Neuron (in vitro differentiated cells): ENCODE data around the gene TNFRSF9.

ENCODE experiments used
- H2AFZ ChIP-seq: one replicate; pipeline ENCODE4 v1.6.1; 2013; ENCODE audit warnings: low read depth, mild to moderate bottlenecking, inconsistent platforms, low read length, moderate library complexity
- H3K27me3 ChIP-seq: one replicate; pipeline ENCODE4 v1.6.1; 2013; ENCODE audit warnings: low read length; ENCODE audit not compliant: insufficient read depth
- H3K36me3 ChIP-seq: one replicate; pipeline ENCODE4 v1.6.1; 2013; ENCODE audit warnings: low read length; ENCODE audit not compliant: insufficient read depth
- H3K4me1 ChIP-seq: one replicate; pipeline ENCODE4 v1.6.1; 2013; ENCODE audit warnings: low read length; ENCODE audit not compliant: insufficient read depth
- H3K4me3 ChIP-seq: 2 replicates; pipeline ENCODE4 v1.5.1; 2013; ENCODE audit warnings: mild to moderate bottlenecking, low read length, moderate library complexity
- H3K9me3 ChIP-seq: one replicate; pipeline ENCODE4 v1.6.1; 2013; ENCODE audit warnings: low read length

The TNFRSF9 gene

DNA sequence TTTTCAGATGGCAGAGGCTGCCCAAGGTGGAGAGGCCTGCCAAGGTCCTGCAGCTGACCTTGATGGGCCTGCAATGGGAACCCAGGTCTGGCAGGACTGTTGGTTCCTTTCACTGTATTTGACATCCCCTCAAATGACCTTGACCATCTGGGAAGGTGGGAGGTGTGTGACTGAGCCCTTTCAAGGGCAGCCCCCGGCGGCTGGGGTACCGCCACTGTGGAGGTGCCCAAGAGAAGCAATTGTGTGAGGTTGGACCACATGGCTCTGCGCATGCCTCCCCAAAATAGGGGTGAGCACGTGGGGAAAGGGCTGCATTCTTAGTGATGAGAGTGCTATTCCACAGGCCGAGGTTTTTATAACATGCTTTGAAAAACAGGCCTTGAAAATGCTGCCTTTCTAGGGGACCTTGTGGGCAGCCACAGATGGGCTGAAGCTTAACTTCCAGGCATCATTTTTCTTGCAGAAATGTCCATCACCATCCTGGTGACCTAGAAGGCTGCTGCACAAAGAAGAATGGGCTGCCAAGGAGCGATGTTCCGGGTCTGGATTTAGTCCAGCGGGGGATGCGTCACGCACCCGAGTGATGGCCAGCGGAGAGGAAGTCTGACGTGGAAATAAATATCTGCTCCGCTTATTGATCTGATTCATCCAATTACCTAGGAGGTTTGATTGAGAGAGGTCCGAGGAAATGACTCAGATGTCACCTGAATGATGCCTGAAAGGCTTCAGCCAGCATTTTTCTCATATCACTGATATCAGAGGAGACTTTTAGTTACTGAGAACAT lies 71.3 kb downstream of the TNFRSF9 start:
- Histone ChIP-seq H2AFZ (no peak overlapping the region), H3K27me3 (no peaks in the 10 kb centered on the region), H3K4me3 (no peak overlapping the region), H3K9me3 (peaks cover 1% of the 10 kb centered on the region), H3K4me1 (peaks cover 2% of the 10 kb centered on the region), H3K36me3 (no peaks in the 10 kb centered on the region)

DNA sequence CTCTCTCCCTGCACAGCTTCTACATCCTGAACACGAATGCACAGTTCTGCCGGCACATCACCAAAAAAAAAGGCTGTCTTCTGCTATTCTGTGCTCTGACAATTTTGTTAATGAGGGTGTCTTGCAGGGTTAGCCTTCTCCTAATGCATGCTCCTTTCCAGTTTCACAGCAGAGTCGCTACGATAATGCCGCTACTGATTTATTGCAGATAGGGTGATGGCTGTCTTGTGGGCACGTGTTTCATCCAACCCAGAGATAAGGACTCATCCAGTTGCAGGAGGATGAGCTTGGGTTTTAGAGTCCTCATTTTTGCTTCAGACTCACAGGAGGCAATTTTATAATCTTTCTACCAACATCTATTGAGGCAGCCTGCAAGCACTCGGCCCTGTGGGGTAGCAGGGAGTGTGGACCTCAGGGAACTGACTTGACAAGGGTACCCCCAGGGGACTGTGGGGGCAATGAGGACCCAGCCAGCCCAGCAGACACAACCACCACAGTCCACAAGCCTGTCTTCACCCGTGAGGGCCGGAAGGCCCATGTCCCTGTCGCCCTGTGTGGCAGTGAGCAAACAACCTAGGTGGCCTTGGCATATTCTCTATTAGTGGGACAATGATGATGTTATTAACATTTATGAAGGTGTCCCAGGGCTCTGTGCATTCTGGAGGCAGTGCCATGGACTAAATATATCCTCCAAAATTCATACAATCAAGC lies 72.4 kb downstream of the TNFRSF9 start:
- Histone ChIP-seq H3K4me3 (no peak overlapping the region), H3K36me3 (no peaks in the 10 kb centered on the region), H3K27me3 (no peaks in the 10 kb centered on the region), H2AFZ (no peak overlapping the region), H3K9me3 (peaks cover 1% of the 10 kb centered on the region), H3K4me1 (no peaks in the 10 kb centered on the region)

DNA sequence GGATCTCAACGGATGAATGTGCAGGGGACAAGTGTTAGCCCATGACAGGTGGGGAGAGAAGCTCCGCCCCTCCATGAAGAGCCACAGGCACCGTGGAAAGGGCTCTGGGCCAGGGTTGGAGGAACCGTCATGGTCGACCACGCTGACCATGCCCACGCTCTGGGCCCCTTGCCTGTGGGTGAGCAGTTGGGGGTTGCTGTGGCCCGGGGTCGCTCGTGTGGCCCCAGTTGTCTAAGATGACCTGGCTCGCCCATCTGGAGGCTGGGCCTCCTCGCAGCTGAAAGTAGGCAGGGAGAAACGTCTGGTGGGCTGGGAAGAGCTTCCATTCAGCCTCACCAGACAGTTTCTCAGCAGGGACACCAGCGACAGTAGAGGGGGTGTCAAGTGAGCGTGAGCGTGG lies 74.7 kb downstream of the TNFRSF9 start:
- Histone ChIP-seq H3K4me1 (no peaks in the 10 kb centered on the region), H3K4me3 (no peak overlapping the region), H2AFZ (no peak overlapping the region), H3K9me3 (peaks cover 1% of the 10 kb centered on the region), H3K27me3 (no peaks in the 10 kb centered on the region), H3K36me3 (no peaks in the 10 kb centered on the region)
